ENCODE results near the gene NAXD. TPM values are rescaled to one million over a fixed set of nuclear protein-coding genes. Genes with fewer than 3 reads are reported as not detected.
A peak's percentile ranks its signal among the peaks of the same experiment; 100 is the strongest.

NAXD gene
- total RNA-seq, 4 donors from 2014 or later: 26.0 to 37.9 (median 35.4) TPM

GRCh38 chr13:110643768-110644421, 28.6 kb downstream of the NAXD start:
- no peaks in the 10 kb centered on the region for H3K36me3 ChIP-seq
- no peak overlapping the region for H3K27ac ChIP-seq
- H3K27me3 ChIP-seq: no peaks in the 10 kb centered on the region
- intact Hi-C loops (cut with DNase I; ENCODE audit: low total_unique reads): no loop called here
- H3K4me1 ChIP-seq: no peaks in the 10 kb centered on the region
- TF ChIP-seq POLR2A (IDR thresholded peaks at IDR 0.05): no peak
- TF ChIP-seq CTCF (IDR thresholded peaks at IDR 0.05): no peak
- H3K9me3 ChIP-seq: no peaks in the 10 kb centered on the region
- DNase-seq: no peak
- no peak overlapping the region for H3K4me3 ChIP-seq

GRCh38 chr13:110644892-110645521, 29.7 kb downstream of the NAXD start:
- intact Hi-C loops (cut with DNase I; ENCODE audit: low total_unique reads): no loop called here
- no peaks in the 10 kb centered on the region for H3K36me3 ChIP-seq

GRCh38 chr13:110645750-110646149, 30.4 kb downstream of the NAXD start:
- H3K4me3 ChIP-seq: no peak overlapping the region
- no peak for DNase-seq
- intact Hi-C loops (cut with DNase I; ENCODE audit: low total_unique reads): no loop called here
- H3K9me3 ChIP-seq: no peaks in the 10 kb centered on the region
- H3K27ac ChIP-seq: no peak overlapping the region
- no peak for TF ChIP-seq POLR2A (IDR thresholded peaks at IDR 0.05)
- no peak for TF ChIP-seq CTCF (IDR thresholded peaks at IDR 0.05)
- H3K36me3 ChIP-seq: no peaks in the 10 kb centered on the region
- H3K27me3 ChIP-seq: no peaks in the 10 kb centered on the region
- H3K4me1 ChIP-seq: no peaks in the 10 kb centered on the region

More at GRCh38 chr13:110644892-110645521, 29.7 kb downstream of the NAXD start:
- H3K4me3 ChIP-seq: no peak overlapping the region
- H3K27ac ChIP-seq: no peak overlapping the region
- TF ChIP-seq POLR2A (IDR thresholded peaks at IDR 0.05) (no peak), CTCF (IDR thresholded peaks at IDR 0.05) (peak in 3 of 4 experiments; percentile 16 to 37 (median 19))
- H3K27me3 ChIP-seq: no peaks in the 10 kb centered on the region
- H3K9me3 ChIP-seq: no peaks in the 10 kb centered on the region
- DNase-seq: peak in 1 of 2 donors; percentile 40
- H3K4me1 ChIP-seq: no peaks in the 10 kb centered on the region

- no peaks in the 10 kb centered on the region for H3K36me3 ChIP-seq
- TF ChIP-seq CTCF (IDR thresholded peaks at IDR 0.05): no peak
- no peak for TF ChIP-seq POLR2A (IDR thresholded peaks at IDR 0.05)
- H3K4me1 ChIP-seq: no peaks in the 10 kb centered on the region
- no peaks in the 10 kb centered on the region for H3K27me3 ChIP-seq
- H3K4me3 ChIP-seq: no peak overlapping the region
- no peak for DNase-seq
- no peaks in the 10 kb centered on the region for H3K9me3 ChIP-seq
- H3K27ac ChIP-seq: no peak overlapping the region
- intact Hi-C loops (cut with DNase I; ENCODE audit: low total_unique reads): no loop called here
Measured at GRCh38 chr13:110646442-110647364, 31.4 kb downstream of the NAXD start.

All from uterus (tissue), 4 donors.